Stomach smooth muscle (tissue), 2 donors: ENCODE results near the gene FGD4.
A peak's percentile ranks its signal among the peaks of the same experiment; 100 is the strongest.

Experiments
- H3K27ac ChIP-seq: one replicate; pipeline ENCODE4 v1.7.0; 2013; ENCODE audit warnings: mild to moderate bottlenecking, low read length, inconsistent platforms
- H3K27me3 ChIP-seq, 2 donors: one replicate each; pipeline ENCODE4 v1.7.0; 2013; ENCODE audit warnings: low read length in 2 of 2; ENCODE audit not compliant: insufficient read depth in 2 of 2, control insufficient read depth in 1 of 2
- H3K36me3 ChIP-seq, 2 donors: one replicate each; pipeline ENCODE4 v1.7.0; 2013; ENCODE audit warnings: low read length in 2 of 2; ENCODE audit not compliant: control insufficient read depth in 2 of 2, insufficient read depth in 2 of 2
- H3K4me1 ChIP-seq: one replicate; pipeline ENCODE4 v1.7.0; 2013; ENCODE audit warnings: low read length; ENCODE audit not compliant: control insufficient read depth, insufficient read depth
- H3K4me3 ChIP-seq, 2 donors: one replicate each; pipeline ENCODE4 v1.7.0; 2013; ENCODE audit warnings: low read length in 2 of 2
- H3K9ac ChIP-seq, 2 donors: one replicate each; pipeline ENCODE4 v1.7.0; 2013; ENCODE audit warnings: low read length in 2 of 2, mild to moderate bottlenecking in 1 of 2
- H3K9me3 ChIP-seq, 2 donors: one replicate each; pipeline ENCODE4 v1.7.0; 2013; ENCODE audit warnings: low read length in 2 of 2; ENCODE audit not compliant: control insufficient read depth in 2 of 2
- donor health status: healthy.
- donor health status: Pancreatic carcinoma.

Gene FGD4

DNA sequence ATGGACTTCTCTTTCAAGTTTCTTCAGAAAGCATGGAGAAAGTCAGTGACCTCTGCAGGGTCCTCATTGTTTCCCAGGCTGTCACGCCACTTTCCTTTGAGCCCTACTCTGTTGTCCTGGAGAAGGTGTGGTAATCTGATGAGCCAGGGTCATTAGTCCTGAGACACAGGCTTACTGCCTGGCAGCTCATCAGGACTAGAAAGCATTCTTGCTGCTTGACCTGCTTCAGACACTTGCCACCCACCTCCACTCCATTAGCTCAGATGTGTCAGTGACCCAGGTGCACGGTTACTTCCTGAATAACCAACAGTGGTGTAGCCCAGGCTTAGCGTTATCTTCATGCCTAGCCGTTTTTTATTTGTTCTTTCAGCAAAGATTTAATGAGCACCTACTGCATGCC lies 93.9 kb downstream of the FGD4 start:
- H3K4me1 ChIP-seq = no peaks in the 10 kb centered on the region
- no peaks in the 10 kb centered on the region for H3K36me3 ChIP-seq
- no peaks in the 10 kb centered on the region for H3K9me3 ChIP-seq
- no peaks in the 10 kb centered on the region for H3K27me3 ChIP-seq
- no peak overlapping the region for H3K27ac ChIP-seq
- no peak overlapping the region for H3K4me3 ChIP-seq
- no peak overlapping the region for H3K9ac ChIP-seq

DNA sequence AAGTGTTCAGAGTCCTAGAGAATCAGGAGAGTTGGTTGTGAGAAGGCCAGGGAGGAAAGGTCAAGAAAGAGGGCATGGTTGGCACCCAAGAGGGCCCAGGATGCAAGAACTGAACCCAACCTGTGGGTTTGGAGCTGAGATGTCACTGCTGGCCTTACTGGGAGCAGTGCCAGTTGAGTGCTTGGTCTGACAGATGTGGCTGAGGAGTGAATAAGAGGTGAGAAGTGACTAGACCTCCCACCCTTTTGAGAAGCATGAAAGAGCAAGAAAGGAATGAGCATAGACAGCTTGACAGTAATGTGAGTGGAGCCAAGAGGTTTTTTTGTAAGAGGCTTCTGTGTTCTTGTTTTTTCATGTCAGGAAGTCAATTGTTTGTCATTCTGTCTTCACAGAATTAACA lies 95.3 kb downstream of the FGD4 start:
- Histone ChIP-seq H3K27ac (no peak overlapping the region), H3K4me1 (no peaks in the 10 kb centered on the region), H3K27me3 (no peaks in the 10 kb centered on the region), H3K36me3 (no peaks in the 10 kb centered on the region), H3K9ac (no peak overlapping the region), H3K9me3 (no peaks in the 10 kb centered on the region), H3K4me3 (no peak overlapping the region)

DNA sequence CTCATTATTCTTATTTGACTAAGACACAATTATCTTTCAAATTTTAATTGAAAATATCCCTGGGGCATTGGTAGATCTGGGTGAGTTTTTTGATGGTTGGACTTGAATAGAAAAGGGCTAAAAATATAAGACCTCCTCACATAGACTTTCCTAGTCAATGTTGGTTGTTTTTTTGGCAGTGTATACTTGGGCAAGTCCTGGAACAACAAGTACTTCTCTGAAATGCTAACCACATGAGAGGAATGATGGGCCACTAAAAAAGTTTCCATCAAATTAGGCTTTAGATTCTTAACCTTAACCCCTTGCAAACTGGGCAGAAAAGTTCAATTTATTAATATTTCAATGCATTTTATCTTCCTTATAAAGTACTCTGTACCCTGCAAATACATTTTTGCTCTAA lies 97.6 kb downstream of the FGD4 start:
- Histone ChIP-seq H3K27me3 (no peaks in the 10 kb centered on the region), H3K9ac (no peak overlapping the region), H3K27ac (no peak overlapping the region), H3K36me3 (no peaks in the 10 kb centered on the region), H3K4me3 (no peak overlapping the region), H3K9me3 (no peaks in the 10 kb centered on the region), H3K4me1 (peaks cover 2% of the 10 kb centered on the region)

DNA sequence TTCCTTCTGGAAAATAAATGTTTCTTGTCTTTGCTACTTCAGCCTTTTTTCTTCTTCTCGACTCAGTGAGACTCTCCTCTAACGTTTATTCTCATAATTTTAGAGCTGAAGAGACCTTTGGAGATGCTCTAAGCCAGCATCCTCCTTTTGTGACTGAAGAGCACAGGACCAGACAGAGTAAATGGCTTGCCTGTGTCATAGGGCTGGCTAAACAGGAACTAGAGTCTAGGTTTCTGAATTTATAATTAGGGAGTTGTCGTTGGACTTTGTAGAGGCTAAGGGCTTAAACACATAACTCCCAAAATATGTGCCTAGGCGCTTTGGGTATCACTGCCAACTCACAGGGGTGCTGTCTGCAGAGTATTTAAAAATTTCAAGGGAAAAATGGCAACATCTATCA lies 98.5 kb downstream of the FGD4 start:
- H3K36me3 ChIP-seq = no peaks in the 10 kb centered on the region
- H3K4me3 ChIP-seq = no peak overlapping the region
- no peaks in the 10 kb centered on the region for H3K9me3 ChIP-seq
- no peaks in the 10 kb centered on the region for H3K27me3 ChIP-seq
- H3K27ac ChIP-seq = no peak overlapping the region
- peaks cover 8% of the 10 kb centered on the region for H3K4me1 ChIP-seq
- no peak overlapping the region for H3K9ac ChIP-seq

DNA sequence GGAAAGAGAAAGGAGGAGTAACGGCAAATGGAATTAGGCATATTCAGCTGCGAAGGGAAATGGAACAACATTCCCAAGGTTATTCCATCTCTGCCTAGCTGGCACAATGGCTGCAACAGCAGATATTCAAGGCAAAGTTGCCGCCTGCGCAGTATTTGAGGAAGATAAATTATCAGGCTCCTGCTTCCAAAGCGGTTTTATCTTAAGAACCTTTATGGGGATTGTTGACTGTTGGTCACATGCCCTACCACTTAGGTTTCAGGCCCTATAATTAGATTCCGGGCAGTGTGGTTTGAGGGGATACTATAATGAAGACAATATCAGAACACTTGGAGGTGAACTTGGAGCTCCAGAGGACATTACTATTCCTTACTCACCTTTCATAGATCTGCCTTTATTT lies 99.7 kb downstream of the FGD4 start:
- no peak overlapping the region for H3K9ac ChIP-seq
- H3K9me3 ChIP-seq = no peaks in the 10 kb centered on the region
- no peaks in the 10 kb centered on the region for H3K27me3 ChIP-seq
- H3K36me3 ChIP-seq = no peaks in the 10 kb centered on the region
- H3K27ac ChIP-seq = no peak overlapping the region
- peaks cover 12% of the 10 kb centered on the region for H3K4me1 ChIP-seq
- no peak overlapping the region for H3K4me3 ChIP-seq

DNA sequence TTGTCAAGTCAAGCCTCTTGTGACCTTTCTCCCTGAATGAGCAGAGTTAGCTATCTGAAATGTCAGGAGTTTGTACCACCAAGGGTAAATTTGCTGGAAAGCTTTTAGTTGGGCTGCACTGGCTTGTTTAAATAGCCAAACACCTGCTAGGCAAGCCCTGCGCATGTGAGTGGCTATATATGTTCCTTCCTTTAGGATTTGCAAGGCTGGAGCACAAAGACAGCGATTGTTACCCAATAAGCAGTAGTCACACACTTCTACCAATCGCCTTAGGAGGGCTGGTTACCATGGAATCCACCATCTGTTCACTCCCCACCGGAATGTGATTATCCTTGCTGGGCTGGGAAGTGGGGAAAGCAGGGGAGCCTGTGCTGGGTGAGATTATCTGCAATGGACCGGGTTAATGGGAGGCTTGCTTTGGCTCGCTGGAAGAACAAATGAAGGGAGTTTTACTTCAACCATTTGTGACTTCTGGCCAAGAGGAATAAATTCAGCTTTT lies 102.5 kb downstream of the FGD4 start:
- Histone ChIP-seq H3K36me3 (no peaks in the 10 kb centered on the region), H3K4me3 (peak overlapping the region; percentile 33 to 35), H3K9ac (no peak overlapping the region), H3K27me3 (no peaks in the 10 kb centered on the region), H3K27ac (no peak overlapping the region), H3K9me3 (no peaks in the 10 kb centered on the region), H3K4me1 (peaks cover 12% of the 10 kb centered on the region)

DNA sequence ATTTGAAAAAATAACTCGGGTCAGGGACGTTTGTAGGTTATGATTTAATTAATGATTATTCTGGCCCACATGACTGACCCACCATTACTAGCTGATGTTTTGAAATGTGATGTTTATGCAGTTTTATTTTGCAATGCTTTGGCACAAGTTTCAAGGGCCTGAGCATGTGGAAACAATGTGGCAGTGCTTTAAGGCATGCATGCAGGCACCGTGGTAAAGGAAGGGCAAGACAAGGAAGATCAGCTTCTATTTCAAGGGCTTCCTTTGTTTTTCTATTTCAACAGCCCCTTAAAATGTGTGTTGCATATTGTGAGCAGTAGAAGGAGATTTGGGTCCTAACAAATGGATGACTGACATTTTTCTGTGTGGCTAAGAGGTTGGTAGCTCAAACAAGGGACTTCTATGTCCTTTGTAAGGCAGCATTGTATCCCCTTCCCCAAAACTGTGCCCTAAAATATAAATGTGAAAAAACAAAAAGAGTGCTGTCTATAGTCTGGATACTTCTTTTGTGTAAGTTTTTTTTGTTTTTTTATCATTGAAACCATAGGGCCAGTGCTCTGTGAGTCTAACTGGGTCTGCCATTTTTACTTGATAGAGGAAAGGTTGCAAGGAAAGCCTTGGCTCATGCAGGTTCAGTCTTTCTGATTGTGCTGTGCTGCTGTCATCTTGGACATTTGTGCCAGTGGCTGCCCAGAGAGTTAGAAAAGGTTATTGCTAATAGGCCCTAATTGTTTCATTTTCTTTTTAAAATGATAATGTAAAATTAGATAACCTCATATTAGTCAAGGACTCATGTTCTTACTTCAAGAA lies 103.5 kb downstream of the FGD4 start:
- peaks cover 12% of the 10 kb centered on the region for H3K4me1 ChIP-seq
- peak overlapping the region; percentile 6 for H3K27ac ChIP-seq
- peak overlapping the region in 1 of 2 donors; percentile 36 for H3K4me3 ChIP-seq
- no peak overlapping the region for H3K9ac ChIP-seq
- no peaks in the 10 kb centered on the region for H3K36me3 ChIP-seq
- H3K9me3 ChIP-seq = no peaks in the 10 kb centered on the region
- H3K27me3 ChIP-seq = no peaks in the 10 kb centered on the region

DNA sequence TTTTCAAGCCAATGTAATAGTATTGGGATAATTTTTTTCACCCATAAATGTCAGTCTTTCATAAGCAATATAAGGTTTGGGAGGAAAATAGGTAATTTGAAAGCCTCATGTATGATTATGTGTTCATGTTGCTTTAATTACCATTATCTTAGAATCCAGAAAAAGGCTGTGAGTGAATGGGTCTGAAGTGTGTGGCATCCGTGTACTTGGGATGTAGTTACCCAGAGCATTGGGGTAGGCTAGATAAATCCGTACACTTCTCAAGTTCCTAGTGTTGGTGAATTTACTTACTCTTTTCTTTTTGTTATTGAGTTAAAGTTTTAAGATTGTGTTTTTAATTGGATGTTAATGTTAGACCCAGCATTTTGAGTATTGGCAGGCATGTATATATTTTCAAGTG lies 104.4 kb downstream of the FGD4 start:
- no peaks in the 10 kb centered on the region for H3K36me3 ChIP-seq
- no peak overlapping the region for H3K27ac ChIP-seq
- no peak overlapping the region for H3K9ac ChIP-seq
- no peaks in the 10 kb centered on the region for H3K27me3 ChIP-seq
- H3K4me1 ChIP-seq = peaks cover 12% of the 10 kb centered on the region
- H3K4me3 ChIP-seq = no peak overlapping the region
- H3K9me3 ChIP-seq = no peaks in the 10 kb centered on the region

DNA sequence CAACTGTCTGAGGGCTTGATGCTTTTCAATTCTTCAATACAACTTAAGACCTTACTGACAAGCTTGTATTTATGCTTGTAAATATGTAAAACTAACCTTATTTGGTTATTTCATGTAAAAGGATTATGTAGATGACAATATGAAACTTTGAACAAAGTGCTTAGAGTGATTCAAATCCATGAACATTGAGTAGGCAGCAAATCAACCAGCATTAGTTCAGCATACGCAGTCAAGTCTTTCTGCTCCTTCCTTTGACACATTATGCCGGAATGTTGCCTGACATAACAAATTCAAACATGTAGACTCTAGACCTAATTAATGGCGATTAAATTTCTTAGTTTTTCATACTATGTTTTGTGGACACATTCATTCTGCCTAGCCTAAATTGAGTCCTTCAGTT lies 105.2 kb downstream of the FGD4 start:
- Histone ChIP-seq H3K4me1 (peaks cover 12% of the 10 kb centered on the region), H3K27ac (no peak overlapping the region), H3K27me3 (no peaks in the 10 kb centered on the region), H3K9ac (no peak overlapping the region), H3K9me3 (no peaks in the 10 kb centered on the region), H3K36me3 (no peaks in the 10 kb centered on the region), H3K4me3 (no peak overlapping the region)

DNA sequence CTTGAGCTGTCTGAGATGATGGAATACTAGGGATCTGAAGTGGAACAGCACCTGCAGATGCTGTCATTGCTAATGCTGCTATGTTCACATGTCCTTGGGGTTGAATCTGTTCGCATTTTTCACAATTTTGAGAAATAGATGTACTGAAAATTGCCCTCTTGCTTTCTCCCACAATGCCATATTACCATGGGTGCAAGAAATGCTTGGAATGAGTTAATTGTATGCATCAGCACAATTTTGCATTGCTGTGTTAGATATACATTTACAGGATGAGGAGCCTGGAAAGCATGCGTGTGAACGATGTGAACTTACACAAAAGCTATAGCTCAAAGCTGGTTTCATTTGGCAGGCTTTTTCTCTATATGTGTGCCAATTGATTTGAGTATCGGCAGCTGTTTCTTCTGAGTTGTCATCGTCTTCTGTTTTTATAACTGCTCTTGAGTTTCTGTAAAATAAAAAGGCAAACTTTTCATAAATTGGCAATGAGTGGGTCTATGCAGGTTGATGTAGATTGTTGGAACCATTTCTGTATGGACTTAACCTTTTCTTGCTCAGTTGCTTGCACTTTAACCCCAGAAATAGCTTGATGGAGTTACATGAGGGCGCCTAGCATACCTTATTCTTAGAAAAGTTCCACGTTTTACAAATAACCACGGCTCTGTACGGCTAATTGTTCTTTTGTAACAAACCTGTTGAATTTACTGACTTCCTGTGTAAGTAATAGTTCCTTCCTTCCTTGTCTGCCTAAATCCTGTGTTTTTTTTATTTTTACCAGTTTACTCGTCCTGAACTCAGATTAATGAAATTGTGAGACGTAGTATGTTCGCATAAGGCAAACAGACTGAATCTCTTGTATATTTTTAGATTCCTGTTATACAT lies 105.9 kb downstream of the FGD4 start:
- no peak overlapping the region for H3K9ac ChIP-seq
- no peak overlapping the region for H3K4me3 ChIP-seq
- no peak overlapping the region for H3K27ac ChIP-seq
- no peaks in the 10 kb centered on the region for H3K9me3 ChIP-seq
- peaks cover 12% of the 10 kb centered on the region for H3K4me1 ChIP-seq
- H3K36me3 ChIP-seq = no peaks in the 10 kb centered on the region
- no peaks in the 10 kb centered on the region for H3K27me3 ChIP-seq
